Activated T-helper 1 cell treated with anti-CD3 and anti-CD28 coated beads, Interleukin-2, amount 50 U/mL, for 16 hours (primary cell): ENCODE results near the gene G6PC2.

ENCODE experiments used
- DNase-seq, 2 donors: peaks; one replicate each; pipeline ENCODE4 v3.0.0-alpha.2; 2020; ENCODE audit warnings: low read depth in 1 of 2, low spot score in 1 of 2

The G6PC2 gene

GRCh38 chr2:168945508-168945907 is 44.4 kb downstream of the G6PC2 start:
- no peak for DNase-seq

GRCh38 chr2:168948621-168949212 is 47.6 kb downstream of the G6PC2 start:
- no peak for DNase-seq

- no peak for DNase-seq
Observed at GRCh38 chr2:168949324-168949723, 48.2 kb downstream of the G6PC2 start.

GRCh38 chr2:168951871-168952270 is 50.8 kb downstream of the G6PC2 start:
- no peak for DNase-seq

- no peak for DNase-seq
Observed at GRCh38 chr2:168952424-168952823, 51.3 kb downstream of the G6PC2 start.

GRCh38 chr2:168954256-168954655 is 53.2 kb downstream of the G6PC2 start:
- DNase-seq: no peak

GRCh38 chr2:168955321-168955720 is 54.2 kb downstream of the G6PC2 start:
- DNase-seq: no peak

GRCh38 chr2:168956392-168956791 is 55.3 kb downstream of the G6PC2 start:
- no peak for DNase-seq
